LHCN-M2 (cell line): ENCODE results near the gene C6orf47. TPM values are rescaled to one million over a fixed set of nuclear protein-coding genes. Genes with fewer than 3 reads are reported as not detected.

Experiments
- DNase-seq: peaks from one replicate; pipeline ENCODE4 v3.0.0-alpha.2; 2012; ENCODE audit warnings: low read depth
- total RNA-seq: library from RNA; depleted of rRNA; stranded (reverse); fragments of >200 nt; gene quantifications from 2 replicates; pipeline ENCODE4 v1.2.3, GENCODE V29; 2014; rRNA removed

The C6orf47 gene
- total RNA-seq, 1 experiment from 2014 or later, result 30.0 TPM

DNA sequence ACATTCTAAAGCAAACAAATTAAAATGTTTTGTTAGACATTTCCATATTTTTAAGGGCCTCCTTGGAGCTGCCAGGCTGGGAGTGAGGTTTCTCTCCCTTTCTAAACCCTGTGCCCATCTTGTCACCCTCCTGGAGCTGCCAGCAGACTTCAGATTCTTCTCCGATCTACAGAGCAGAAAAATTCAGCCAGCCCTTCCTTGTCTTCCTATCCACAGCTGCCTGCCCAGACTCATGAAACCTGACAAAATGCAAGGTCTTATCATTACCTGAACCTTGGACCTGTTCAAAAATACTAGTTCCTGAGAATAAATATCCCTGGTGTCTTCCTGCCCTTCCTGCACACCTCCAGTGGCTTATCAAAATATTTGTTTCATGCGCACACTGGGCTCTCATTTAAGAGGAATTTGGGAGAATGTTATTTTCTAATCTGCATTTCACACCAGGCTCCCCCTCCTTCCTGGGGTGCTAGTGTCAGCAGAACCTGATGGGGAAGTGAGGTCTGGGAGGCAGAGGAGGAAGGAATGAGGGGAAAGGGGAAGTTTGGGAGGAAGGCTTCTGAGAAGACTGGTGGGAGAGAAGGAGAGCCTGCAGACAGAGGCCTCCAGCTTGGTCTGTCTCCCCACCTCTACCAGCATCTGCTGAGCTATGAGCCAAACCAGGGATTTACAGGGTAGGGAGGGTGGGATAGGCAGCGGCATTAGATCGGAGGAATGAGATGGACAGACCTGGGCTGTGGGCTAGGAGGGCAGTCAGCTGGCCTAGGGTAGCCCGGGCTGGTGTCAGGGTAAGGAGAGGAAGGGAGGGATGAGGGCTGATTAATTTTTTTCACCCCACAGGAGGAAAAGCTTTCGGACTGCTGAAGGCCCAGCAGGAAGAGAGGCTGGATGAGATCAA is 45.6 kb downstream of the C6orf47 start, which contains the start of gene AIF1:
AIF1 (plus strand) TSS at position 551 of the 895 bp plus-strand sequence; CDS start at position 647, 96 bp downstream.
- DNase-seq, result no peak

DNA sequence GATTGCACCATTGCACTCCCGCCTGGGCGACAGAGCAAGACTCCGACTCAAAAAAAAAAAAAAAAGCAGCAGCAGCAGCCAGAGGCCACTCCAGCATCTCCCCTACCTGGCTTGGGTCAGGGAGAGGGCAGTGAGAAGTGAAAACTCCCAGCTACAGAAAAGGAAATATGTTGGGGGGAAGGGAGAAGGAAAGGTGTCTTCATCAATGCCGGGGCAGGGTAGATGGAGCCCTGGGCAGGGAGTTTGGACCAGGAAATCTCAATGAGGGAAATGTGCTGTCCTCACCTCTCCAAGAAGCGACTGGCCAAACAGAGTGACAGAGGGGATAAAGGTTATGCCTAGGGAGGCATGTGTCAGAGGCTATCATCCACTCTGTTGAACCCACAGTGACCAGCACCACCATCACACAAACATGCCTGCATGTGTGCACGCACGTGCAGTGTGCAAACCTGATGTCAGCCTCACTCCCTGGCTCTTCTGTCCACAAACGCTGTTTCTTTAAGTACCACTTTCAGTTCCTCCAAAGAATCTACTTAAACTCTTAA is 46.4 kb downstream of the C6orf47 start:
- DNase-seq, result no peak

DNA sequence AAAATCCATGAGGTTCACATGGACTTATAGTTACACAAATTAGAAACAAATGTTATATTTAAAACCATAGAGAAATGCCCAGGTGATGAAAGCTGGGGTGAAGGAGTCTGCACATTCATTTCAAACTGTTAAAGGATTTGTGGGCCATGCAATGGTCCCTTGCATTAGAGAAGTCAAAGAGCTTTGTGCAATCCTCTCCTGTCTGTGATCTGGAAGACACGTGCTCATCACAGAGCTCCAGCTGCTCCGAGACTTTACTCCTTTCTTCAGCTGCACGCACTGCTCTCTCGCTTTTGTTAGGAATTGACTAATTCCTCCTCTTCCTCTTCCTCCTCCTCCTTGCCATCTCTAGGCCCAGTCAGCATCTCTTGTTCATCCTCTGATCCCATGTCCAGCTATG is 49.6 kb downstream of the C6orf47 start:
- DNase-seq, result no peak

DNA sequence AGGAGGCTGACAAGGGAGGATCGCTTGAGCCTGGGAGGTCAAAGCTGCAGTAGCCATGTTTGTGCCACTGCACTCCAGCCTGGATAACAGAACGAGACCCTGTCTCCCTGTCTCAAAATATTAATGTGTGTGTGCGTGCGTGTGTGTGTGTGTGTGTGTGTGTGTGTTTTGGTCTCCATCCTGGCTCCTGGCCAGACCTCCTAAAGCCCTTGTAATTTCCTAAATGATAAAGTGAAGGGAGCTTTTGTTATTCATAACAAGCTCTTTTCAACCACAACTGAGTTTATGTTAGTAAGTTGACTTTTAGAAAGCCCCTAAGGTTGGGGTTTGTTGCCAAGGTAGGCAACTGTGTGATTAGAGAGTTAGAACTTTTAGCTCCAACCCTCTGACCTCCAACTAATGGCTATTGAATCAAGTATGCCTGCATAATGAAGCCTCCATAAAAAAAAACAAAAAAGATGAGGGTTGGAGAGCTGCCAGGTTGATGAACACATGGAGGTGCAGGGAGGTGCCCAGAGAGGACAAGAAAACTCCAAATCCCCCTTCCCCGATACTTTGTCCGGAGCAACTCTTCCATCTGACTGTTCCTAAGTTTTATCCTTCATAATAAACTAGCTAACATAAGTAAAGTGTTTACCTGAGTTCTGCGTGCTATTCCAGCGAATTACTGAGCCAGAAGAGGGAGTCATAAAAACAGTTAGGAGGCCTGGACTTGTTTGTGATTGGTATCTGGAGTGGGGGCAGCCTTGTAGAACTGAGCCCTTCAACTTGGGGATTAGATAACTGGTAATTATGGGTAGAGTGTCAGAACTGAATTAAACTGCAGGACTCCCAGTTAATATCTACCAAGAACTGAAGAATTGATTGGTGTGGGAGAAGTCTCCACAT is 50.8 kb downstream of the C6orf47 start:
- DNase-seq, result no peak

Other genes starting within 250 kb of the C6orf47 start
- 10.6 and 13.0 TPM in 2 replicates for gene MICB, start 162.6 kb downstream of the C6orf47 start, total RNA-seq
- gene MCCD1, start 131.8 kb downstream of the C6orf47 start, total RNA-seq, result not detected in 2 replicates
- 402 and 452 TPM in 2 replicates for gene DDX39B, start 118.8 kb downstream of the C6orf47 start, total RNA-seq
- gene ATP6V1G2, start 114.2 kb downstream of the C6orf47 start, total RNA-seq, result 3.1 and 3.3 TPM in 2 replicates
- gene NFKBIL1, start 113.2 kb downstream of the C6orf47 start, total RNA-seq, result 21.2 and 26.8 TPM in 2 replicates
- not detected in 2 replicates for gene LTA, start 88.5 kb downstream of the C6orf47 start, total RNA-seq
- gene TNF, start 85.2 kb downstream of the C6orf47 start, total RNA-seq, result not detected in 2 replicates
- not detected in 2 replicates for gene LTB, start 78.4 kb downstream of the C6orf47 start, total RNA-seq
- not detected in 2 replicates for gene LST1, start 74.5 kb downstream of the C6orf47 start, total RNA-seq
- gene NCR3, start 67.8 kb downstream of the C6orf47 start, total RNA-seq, result not detected in 2 replicates
- not detected in 2 replicates for gene AIF1, start 45.5 kb downstream of the C6orf47 start, total RNA-seq
- gene PRRC2A, start 40.1 kb downstream of the C6orf47 start, total RNA-seq, result 75.9 and 81.7 TPM in 2 replicates
- 180 and 219 TPM in 2 replicates for gene BAG6, start 8.1 kb downstream of the C6orf47 start, total RNA-seq
- gene APOM, start 4.9 kb downstream of the C6orf47 start, total RNA-seq, result 3.9 and 4.4 TPM in 2 replicates
- 28.5 and 31.2 TPM in 2 replicates for gene GPANK1, start 4.2 kb upstream of the C6orf47 start, total RNA-seq
- 292 and 320 TPM in 2 replicates for gene CSNK2B, start 5.3 kb upstream of the C6orf47 start, total RNA-seq
- gene LY6G5B, start 9.2 kb upstream of the C6orf47 start, total RNA-seq, result 2.4 and 4.0 TPM in 2 replicates
- gene LY6G5C, start 20.3 kb upstream of the C6orf47 start, total RNA-seq, result 1.4 and 3.2 TPM in 2 replicates
- 45.8 and 50.5 TPM in 2 replicates for gene ABHD16A, start 42.5 kb upstream of the C6orf47 start, total RNA-seq
- gene LY6G6F, start 46.1 kb upstream of the C6orf47 start, total RNA-seq, result not detected in 2 replicates
- gene LY6G6D, start 54.6 kb upstream of the C6orf47 start, total RNA-seq, result not detected in 2 replicates
- 0.51 TPM in 1 of 2 replicates, not detected in the other for gene LY6G6C, start 61.0 kb upstream of the C6orf47 start, total RNA-seq
- not detected in 2 replicates for gene MPIG6B, start 62.6 kb upstream of the C6orf47 start, total RNA-seq
- 78.4 and 85.8 TPM in 2 replicates for gene DDAH2, start 68.5 kb upstream of the C6orf47 start, total RNA-seq
- gene CLIC1, start 75.8 kb upstream of the C6orf47 start, total RNA-seq, result 771 and 894 TPM in 2 replicates
- 13.2 and 16.5 TPM in 2 replicates for gene MSH5, start 79.2 kb upstream of the C6orf47 start, total RNA-seq
- 1.5 and 2.7 TPM in 2 replicates for gene SAPCD1, start 101.9 kb upstream of the C6orf47 start, total RNA-seq
- gene VWA7, start 116.5 kb upstream of the C6orf47 start, total RNA-seq, result not detected in 2 replicates
- gene VARS1, start 135.0 kb upstream of the C6orf47 start, total RNA-seq, result 63.2 and 68.7 TPM in 2 replicates
- gene LSM2, start 146.2 kb upstream of the C6orf47 start, total RNA-seq, result 78.7 and 88.2 TPM in 2 replicates
- gene HSPA1L, start 154.5 kb upstream of the C6orf47 start, total RNA-seq, result 0.71 and 1.5 TPM in 2 replicates
- gene HSPA1A, start 154.8 kb upstream of the C6orf47 start, total RNA-seq, result 98.9 and 101 TPM in 2 replicates
- 86.1 and 92.2 TPM in 2 replicates for gene HSPA1B, start 167.0 kb upstream of the C6orf47 start, total RNA-seq
- 43.9 and 57.2 TPM in 2 replicates for gene NEU1, start 202.0 kb upstream of the C6orf47 start, total RNA-seq
- 0.06 TPM in 1 of 2 replicates, not detected in the other for gene SLC44A4, start 218.2 kb upstream of the C6orf47 start, total RNA-seq
- gene EHMT2, start 236.9 kb upstream of the C6orf47 start, total RNA-seq, result 58.6 and 60.5 TPM in 2 replicates
- gene ZBTB12, start 241.3 kb upstream of the C6orf47 start, total RNA-seq, result 1.2 and 3.0 TPM in 2 replicates